OCI-LY7 (cell line): ENCODE results near the gene FAU. TPM values are rescaled to one million over a fixed set of nuclear protein-coding genes. Genes with fewer than 3 reads are reported as not detected.

ENCODE experiments used
- BruUV-seq: library from RNA; stranded (reverse); fragments of 400-500 nt; replicated peaks from 2 replicates; lab custom pipeline; 2021; lab: Mats Ljungman, UMichigan
- CTCF ChIA-PET: fragments of 300-600 bp; sonication (Branson Sonifier 250); formaldehyde crosslinking; loops from one replicate; lab custom pipeline; 2022; ENCODE audit warnings: antibody characterized with exemption; ENCODE audit not compliant: unreplicated experiment; lab: Charles Lee
- POLR2A ChIA-PET: fragments of 300-600 bp; sonication (Branson Sonifier 250); formaldehyde crosslinking; loops from one replicate; lab custom pipeline; 2022; ENCODE audit warnings: antibody characterized with exemption; lab: Charles Lee
- DNase-seq: peaks from one replicate; pipeline ENCODE4 v3.0.0-alpha.2; 2015; ENCODE audit warnings: low spot score
- H2AFZ ChIP-seq: fragments of 200-600 bp; sonication (generic), shearing (Covaris generic); 2 replicates; pipeline ENCODE4 v1.6.1; 2014; ENCODE audit warnings: mild to moderate bottlenecking, antibody characterized with exemption, low read length, moderate library complexity
- H3K27ac ChIP-seq: fragments of 200-600 bp; sonication (generic); 2 replicates; pipeline ENCODE4 v1.5.1; 2014; ENCODE audit warnings: mixed run types, low read depth, mild to moderate bottlenecking, moderate library complexity, low read length, inconsistent platforms; ENCODE audit not compliant: poor library complexity, severe bottlenecking
- H3K36me3 ChIP-seq: fragments of 200-600 bp; sonication (generic); 2 replicates; pipeline ENCODE4 v1.6.1; 2014; ENCODE audit warnings: mild to moderate bottlenecking, antibody characterized with exemption, low read length, moderate library complexity, mixed read lengths; ENCODE audit not compliant: insufficient read depth
- H3K4me1 ChIP-seq: fragments of 200-600 bp; sonication (generic); 2 replicates; pipeline ENCODE4 v1.5.1; 2014; ENCODE audit warnings: mild to moderate bottlenecking, low read length; ENCODE audit not compliant: insufficient read depth, poor library complexity, severe bottlenecking
- H3K4me2 ChIP-seq: fragments of 200-600 bp; sonication (generic); 2 replicates; pipeline ENCODE4 v1.6.1; 2014; ENCODE audit warnings: mild to moderate bottlenecking, low read length
- H3K4me3 ChIP-seq: fragments of 200-600 bp; sonication (generic); 2 replicates; pipeline ENCODE4 v1.5.1; 2014; ENCODE audit warnings: mild to moderate bottlenecking, low read depth, low read length; ENCODE audit not compliant: poor library complexity, severe bottlenecking
- H3K79me2 ChIP-seq: fragments of 200-600 bp; sonication (generic); 2 replicates; pipeline ENCODE4 v1.6.1; 2016; ENCODE audit warnings: low read depth, mild to moderate bottlenecking, low read length, moderate library complexity, mixed read lengths; ENCODE audit not compliant: insufficient read depth
- H3K9me2 ChIP-seq: fragments of 200-600 bp; sonication (generic); 2 replicates; pipeline ENCODE4 v1.6.1; 2016; ENCODE audit warnings: mild to moderate bottlenecking, low read length, mixed read lengths; ENCODE audit not compliant: insufficient read depth
- H3K9me3 ChIP-seq: fragments of 200-600 bp; sonication (generic); 2 replicates; pipeline ENCODE4 v1.6.1; 2014; ENCODE audit warnings: mild to moderate bottlenecking, mixed run types, low read length, mixed read lengths
- H4K20me1 ChIP-seq: fragments of 200-600 bp; sonication (generic); 2 replicates; pipeline ENCODE4 v1.6.1; 2014; ENCODE audit warnings: mild to moderate bottlenecking, antibody characterized with exemption, low read length, moderate library complexity, mixed read lengths; ENCODE audit not compliant: insufficient read depth
- CTCF ChIP-seq: fragments of 200-600 bp; sonication (generic); conservative IDR thresholded peaks from 2 replicates; pipeline ENCODE4 v1.5.1; 2014; ENCODE audit warnings: mild to moderate bottlenecking, antibody characterized with exemption, low read length, moderate library complexity, mixed read lengths
- EZH2phosphoT487 ChIP-seq: fragments of 200-600 bp; sonication (generic); IDR thresholded peaks from 2 replicates; pipeline ENCODE4 v1.6.1; 2018; ENCODE audit warnings: low read depth, borderline replicate concordance, mild to moderate bottlenecking, mixed run types, antibody characterized with exemption, low read length, moderate library complexity, mixed read lengths
- intact Hi-C: fragments of 100-400 bp; cut with micrococcal nuclease; formaldehyde crosslinking; loops from one replicate; pipeline ENCODE4 v1.10.0; 2022; ENCODE audit not compliant: unreplicated experiment
- total RNA-seq, 2 experiments: library from RNA; depleted of rRNA in 1 of 2; stranded (reverse); fragments of >200 nt in 1 of 2; shearing (Covaris generic) in 1 of 2; gene quantifications; 2 replicates each; pipeline ENCODE4 v1.2.3, GENCODE V29; 2014 to 2022

FAU gene
- total RNA-seq, 2 experiments from 2014 or later, result 1,406 to 1,573 TPM

GRCh38 chr11:65157336-65157735, 35.4 kb upstream of the FAU start:
- no peak overlapping the region for H2AFZ ChIP-seq
- no peak overlapping the region for H3K4me3 ChIP-seq
- no peak overlapping the region for H3K4me2 ChIP-seq
- TF ChIP-seq CTCF (no peak), EZH2phosphoT487 (no peak)
- no peaks in the 10 kb centered on the region for H3K9me2 ChIP-seq
- no peaks in the 10 kb centered on the region for H3K79me2 ChIP-seq
- BruUV-seq, result no TSS peak
- no peak overlapping the region for H3K27ac ChIP-seq
- DNase-seq, result no peak
- H3K36me3 ChIP-seq, result no peaks in the 10 kb centered on the region
- intact Hi-C loops, result no loop called here
- ChIA-PET POLR2A (interaction anchor here (0.7 to 1.0 kb wide), 2 partner anchors 23 to 40 kb away, joined by 3 to 5 read pairs; partner anchors contain the start of gene SYVN1), CTCF (no interaction called here)
- no peaks in the 10 kb centered on the region for H3K9me3 ChIP-seq
- peaks cover 37% of the 10 kb centered on the region for H3K4me1 ChIP-seq
- no peaks in the 10 kb centered on the region for H4K20me1 ChIP-seq

- H3K27ac ChIP-seq, result no peak overlapping the region
- H3K9me3 ChIP-seq, result no peaks in the 10 kb centered on the region
- ChIA-PET POLR2A (interaction anchor here (0.6 to 1.0 kb wide), 3 partner anchors 10 to 39 kb away, joined by 3 to 5 read pairs (median 3); partner anchors contain the start of gene SYVN1), CTCF (no interaction called here)
- H4K20me1 ChIP-seq, result no peaks in the 10 kb centered on the region
- H2AFZ ChIP-seq, result no peak overlapping the region
- H3K4me1 ChIP-seq, result peaks cover 41% of the 10 kb centered on the region
- H3K36me3 ChIP-seq, result no peaks in the 10 kb centered on the region
- no peaks in the 10 kb centered on the region for H3K79me2 ChIP-seq
- intact Hi-C loops, result no loop called here
- DNase-seq, result no peak
- H3K4me3 ChIP-seq, result no peak overlapping the region
- TF ChIP-seq CTCF, result no peak
- no peak for TF ChIP-seq EZH2phosphoT487
- no peaks in the 10 kb centered on the region for H3K9me2 ChIP-seq
- H3K4me2 ChIP-seq, result no peak overlapping the region
- no TSS peak for BruUV-seq
Observed at GRCh38 chr11:65156926-65157325, 35.0 kb upstream of the FAU start.

GRCh38 chr11:65156256-65156655, 34.3 kb upstream of the FAU start:
- no peaks in the 10 kb centered on the region for H3K9me3 ChIP-seq
- intact Hi-C loops, result no loop called here
- no peaks in the 10 kb centered on the region for H3K9me2 ChIP-seq
- no peaks in the 10 kb centered on the region for H3K79me2 ChIP-seq
- TF ChIP-seq EZH2phosphoT487, result no peak
- no peak for TF ChIP-seq CTCF
- no peak overlapping the region for H2AFZ ChIP-seq
- H3K4me2 ChIP-seq, result no peak overlapping the region
- H3K27ac ChIP-seq, result no peak overlapping the region
- no peak for DNase-seq
- ChIA-PET CTCF (no interaction called here), POLR2A (interaction anchor here (0.5 to 0.6 kb wide), 2 partner anchors 9 to 10 kb away, joined by 3 to 4 read pairs; no protein-coding TSS in a partner anchor)
- H3K4me3 ChIP-seq, result no peak overlapping the region
- no peaks in the 10 kb centered on the region for H3K36me3 ChIP-seq
- H3K4me1 ChIP-seq, result peaks cover 46% of the 10 kb centered on the region
- H4K20me1 ChIP-seq, result no peaks in the 10 kb centered on the region
- no TSS peak for BruUV-seq
